Activated naive CD8-positive, alpha-beta T cell treated with anti-CD3 and anti-CD28 coated beads, Interleukin-2, amount 10 ng/mL, durations not matched to agents 7 days and 5 days (primary cell): Measurements from ENCODE around the gene STAU1. TPM values are rescaled to one million over a fixed set of nuclear protein-coding genes. Genes with fewer than 3 reads are reported as not detected.
"Not testable (repeated sequence)": the region's sequence is repeated elsewhere in the genome, so short reads cannot be mapped to it uniquely, and the experiment has no call there.

Experiments used
- ATAC-seq: fragments of 150-1000 bp; cut with Tn5 transposase; one replicate; pipeline ENCODE4 v1.10.0; 2021; ENCODE audit warnings: low read depth, moderate library complexity
- POLR2A ChIA-PET: fragments of 350-600 bp; sonication (Branson Sonifier 250); formaldehyde crosslinking; loops from one replicate; lab custom pipeline; 2021; ENCODE audit warnings: antibody characterized with exemption; lab: Charles Lee
- DNase-seq: peaks from one replicate; pipeline ENCODE4 v3.0.0; 2021
- H3K27ac Mint-ChIP-seq: one replicate; pipeline ENCODE4 v1.8.0; 2022; ENCODE audit warnings: mild to moderate bottlenecking, mixed read lengths
- H3K27me3 Mint-ChIP-seq: one replicate; pipeline ENCODE4 v1.8.0; 2022; ENCODE audit warnings: mild to moderate bottlenecking, moderate library complexity, mixed read lengths
- H3K36me3 Mint-ChIP-seq: one replicate; pipeline ENCODE4 v1.8.0; 2021; ENCODE audit warnings: mild to moderate bottlenecking, mixed read lengths
- H3K4me1 Mint-ChIP-seq: one replicate; pipeline ENCODE4 v1.8.0; 2021; ENCODE audit warnings: mixed read lengths
- H3K4me3 Mint-ChIP-seq: one replicate; pipeline ENCODE4 v1.8.0; 2022; ENCODE audit warnings: mild to moderate bottlenecking, moderate library complexity, mixed read lengths
- H3K9me3 Mint-ChIP-seq: one replicate; pipeline ENCODE4 v1.8.0; 2021; ENCODE audit warnings: mixed read lengths
- total RNA-seq, 2 experiments: library from RNA; stranded (reverse); gene quantifications; one replicate each; pipeline ENCODE4 v1.2.3, GENCODE V29; 2021

Gene STAU1
- total RNA-seq, 2 experiments from 2014 or later = 52.5 to 54.2 TPM

DNA sequence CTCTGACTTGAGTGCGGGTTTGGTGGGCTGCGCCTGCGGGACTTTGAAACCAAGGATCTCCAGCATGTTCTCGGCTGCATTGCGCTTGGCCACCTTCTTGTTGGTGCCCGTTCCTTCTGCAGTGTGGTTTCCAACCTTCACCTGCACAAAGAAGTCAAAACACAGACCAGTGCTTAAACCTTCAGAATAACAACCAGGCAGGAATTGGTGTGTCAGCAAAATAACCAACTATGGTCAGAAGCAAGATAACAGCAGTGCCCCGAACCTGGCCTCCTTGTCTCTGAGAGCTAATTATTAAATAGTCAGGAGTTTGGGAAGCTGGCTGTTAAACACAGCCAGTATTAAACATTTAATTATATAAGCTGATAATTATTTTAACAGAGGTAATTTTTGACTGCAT, 68.1 kb downstream of the STAU1 start:
- H3K4me1 Mint-ChIP-seq = no peaks in the 10 kb centered on the region
- no peaks in the 10 kb centered on the region for H3K9me3 Mint-ChIP-seq
- H3K36me3 Mint-ChIP-seq = peaks cover 34% of the 10 kb centered on the region
- POLR2A ChIA-PET = interaction anchor here (1.9 kb wide), 1 partner anchor 8 kb away, joined by 9 read pairs; no protein-coding TSS in a partner anchor
- DNase-seq (no peak), ATAC-seq (no peak)
- H3K4me3 Mint-ChIP-seq = no peak overlapping the region
- no peaks in the 10 kb centered on the region for H3K27me3 Mint-ChIP-seq
- H3K27ac Mint-ChIP-seq = no peak overlapping the region

DNA sequence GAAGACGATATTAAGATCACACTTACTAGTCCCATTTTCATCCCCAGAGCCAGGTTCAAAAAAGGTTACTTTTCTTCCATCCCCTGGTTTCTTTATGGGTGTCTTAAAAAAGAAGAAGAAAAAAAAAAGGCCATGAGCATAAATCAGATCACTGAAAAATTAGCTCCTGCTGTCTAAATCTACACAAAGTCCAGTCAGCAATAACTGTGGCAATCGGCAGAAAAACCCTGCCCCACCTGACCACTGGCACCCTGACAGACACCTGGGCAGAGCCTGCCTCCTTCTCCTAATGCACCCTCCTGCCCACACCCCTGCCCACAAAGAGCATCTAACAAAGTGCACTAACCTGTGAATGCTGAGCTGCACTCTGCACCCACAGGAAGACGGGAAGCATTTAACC, 69.8 kb downstream of the STAU1 start:
- Mint-ChIP-seq H3K4me1 (no peaks in the 10 kb centered on the region), H3K27ac (no peak overlapping the region), H3K4me3 (no peak overlapping the region), H3K9me3 (no peaks in the 10 kb centered on the region), H3K27me3 (no peaks in the 10 kb centered on the region), H3K36me3 (peaks cover 34% of the 10 kb centered on the region)
- POLR2A ChIA-PET = no interaction called here
- DNase-seq (no peak), ATAC-seq (no peak)

GRCh38 chr20:49115564-49115963, 72.6 kb downstream of the STAU1 start:
- no peaks in the 10 kb centered on the region for H3K27me3 Mint-ChIP-seq
- no peak for DNase-seq
- no peak for ATAC-seq
- no peak overlapping the region for H3K4me3 Mint-ChIP-seq
- H3K27ac Mint-ChIP-seq = peak overlapping the region; percentile 6
- POLR2A ChIA-PET = no interaction called here
- H3K36me3 Mint-ChIP-seq = peaks cover 40% of the 10 kb centered on the region
- peaks cover 1% of the 10 kb centered on the region for H3K4me1 Mint-ChIP-seq
- no peaks in the 10 kb centered on the region for H3K9me3 Mint-ChIP-seq

- DNase-seq (no peak), ATAC-seq (no peak)
- Mint-ChIP-seq H3K4me1 (peaks cover 2% of the 10 kb centered on the region), H3K36me3 (peaks cover 39% of the 10 kb centered on the region), H3K9me3 (no peaks in the 10 kb centered on the region), H3K4me3 (no peak overlapping the region), H3K27ac (no peak overlapping the region), H3K27me3 (no peaks in the 10 kb centered on the region)
- POLR2A ChIA-PET = no interaction called here
Measured at GRCh38 chr20:49112596-49113274, 75.4 kb downstream of the STAU1 start.

- peak; percentile 4 for ATAC-seq
- H3K9me3 Mint-ChIP-seq = no peaks in the 10 kb centered on the region
- peak overlapping the region; percentile 40 for H3K27ac Mint-ChIP-seq
- no peak overlapping the region for H3K4me3 Mint-ChIP-seq
- peaks cover 28% of the 10 kb centered on the region for H3K36me3 Mint-ChIP-seq
- H3K27me3 Mint-ChIP-seq = no peaks in the 10 kb centered on the region
- DNase-seq = no peak
- H3K4me1 Mint-ChIP-seq = peaks cover 2% of the 10 kb centered on the region
- POLR2A ChIA-PET = interaction anchor here (0.7 to 1.1 kb wide), 3 partner anchors 10 to 1078 kb away, joined by 3 to 9 read pairs (median 3); no protein-coding TSS in a partner anchor
Measured at GRCh38 chr20:49110767-49111694, 77.1 kb downstream of the STAU1 start.

- DNase-seq (no peak), ATAC-seq (no peak)
- H3K36me3 Mint-ChIP-seq = peaks cover 45% of the 10 kb centered on the region
- H3K9me3 Mint-ChIP-seq = no peaks in the 10 kb centered on the region
- no peak overlapping the region for H3K27ac Mint-ChIP-seq
- H3K27me3 Mint-ChIP-seq = no peaks in the 10 kb centered on the region
- H3K4me3 Mint-ChIP-seq = no peak overlapping the region
- H3K4me1 Mint-ChIP-seq = peaks cover 2% of the 10 kb centered on the region
- POLR2A ChIA-PET = no interaction called here
Measured at GRCh38 chr20:49106328-49106727, 81.8 kb downstream of the STAU1 start.

DNA sequence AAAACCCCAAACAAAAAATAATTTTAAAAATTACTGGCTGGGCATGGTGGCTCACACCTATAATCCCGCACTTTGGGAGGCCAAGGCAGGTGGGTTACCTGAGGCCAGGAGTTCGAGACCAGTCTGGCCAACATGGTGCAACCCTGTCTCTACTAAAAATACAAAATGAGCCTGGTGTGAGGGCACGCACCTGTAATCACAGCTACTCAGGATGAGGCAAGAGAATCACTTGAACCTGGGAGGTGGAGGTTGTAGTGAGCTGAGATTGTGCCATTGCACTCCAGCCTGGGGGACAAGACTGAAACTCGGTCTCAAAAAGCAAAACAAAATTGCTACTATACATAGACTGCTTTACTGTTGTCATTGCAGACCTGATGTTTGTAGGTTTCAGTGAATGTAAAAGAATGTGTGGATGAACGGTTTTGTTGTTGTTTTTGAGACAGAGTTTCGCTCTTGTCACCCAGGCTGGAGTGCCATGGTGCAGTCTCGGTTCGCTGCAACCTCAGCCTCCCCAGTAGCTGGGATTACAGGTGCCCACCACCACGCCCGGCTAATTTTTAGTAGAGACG, 83.1 kb downstream of the STAU1 start:
- not testable (repeated sequence) for H3K27ac Mint-ChIP-seq, H3K9me3 Mint-ChIP-seq, H3K4me1 Mint-ChIP-seq, H3K27me3 Mint-ChIP-seq, DNase-seq, H3K4me3 Mint-ChIP-seq, ATAC-seq
- POLR2A ChIA-PET = interaction anchor here (1.0 kb wide), 1 partner anchor 138 kb away, joined by 8 read pairs; no protein-coding TSS in a partner anchor
- peaks cover 45% of the 10 kb centered on the region for H3K36me3 Mint-ChIP-seq

DNA sequence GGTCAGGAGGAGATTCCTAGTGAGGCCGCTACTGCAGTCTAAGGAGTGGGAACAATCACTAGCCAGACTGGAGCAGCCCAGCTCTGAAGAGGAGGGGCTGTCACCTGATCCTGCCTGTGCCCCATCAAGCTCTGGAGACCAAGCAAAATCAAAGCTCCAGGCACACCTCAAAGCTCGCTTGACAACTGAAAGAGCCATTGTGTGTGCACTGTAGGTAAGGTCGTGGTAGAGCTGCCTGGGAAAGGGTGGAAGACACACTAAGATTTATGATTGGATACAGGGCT, 83.8 kb downstream of the STAU1 start:
- Mint-ChIP-seq H3K4me3 (no peak overlapping the region), H3K4me1 (peaks cover 10% of the 10 kb centered on the region), H3K27me3 (no peaks in the 10 kb centered on the region), H3K36me3 (peaks cover 43% of the 10 kb centered on the region), H3K27ac (no peak overlapping the region), H3K9me3 (no peaks in the 10 kb centered on the region)
- ATAC-seq (peak; percentile 6), DNase-seq (no peak)
- POLR2A ChIA-PET = no interaction called here

GRCh38 chr20:49103647-49104364, 84.3 kb downstream of the STAU1 start:
- Mint-ChIP-seq H3K9me3 (no peaks in the 10 kb centered on the region), H3K4me1 (peaks cover 10% of the 10 kb centered on the region), H3K36me3 (peaks cover 42% of the 10 kb centered on the region), H3K4me3 (no peak overlapping the region), H3K27ac (no peak overlapping the region), H3K27me3 (no peaks in the 10 kb centered on the region)
- DNase-seq (no peak), ATAC-seq (no peak)
- POLR2A ChIA-PET = no interaction called here

- ATAC-seq = no peak
- no peak overlapping the region for H3K27ac Mint-ChIP-seq
- H3K9me3 Mint-ChIP-seq = no peaks in the 10 kb centered on the region
- peaks cover 12% of the 10 kb centered on the region for H3K4me1 Mint-ChIP-seq
- POLR2A ChIA-PET = no interaction called here
- DNase-seq = no peak
- H3K36me3 Mint-ChIP-seq = peaks cover 44% of the 10 kb centered on the region
- no peak overlapping the region for H3K4me3 Mint-ChIP-seq
- H3K27me3 Mint-ChIP-seq = no peaks in the 10 kb centered on the region
Measured at GRCh38 chr20:49103019-49103418, 85.1 kb downstream of the STAU1 start.

- peaks cover 12% of the 10 kb centered on the region for H3K4me1 Mint-ChIP-seq
- H3K27me3 Mint-ChIP-seq = no peaks in the 10 kb centered on the region
- DNase-seq (no peak), ATAC-seq (no peak)
- POLR2A ChIA-PET = interaction anchor here (0.6 kb wide), 1 partner anchor 98 kb away, joined by 4 read pairs; no protein-coding TSS in a partner anchor
- no peaks in the 10 kb centered on the region for H3K9me3 Mint-ChIP-seq
- H3K27ac Mint-ChIP-seq = peak overlapping the region; percentile 64
- H3K36me3 Mint-ChIP-seq = peaks cover 58% of the 10 kb centered on the region
- H3K4me3 Mint-ChIP-seq = no peak overlapping the region
Measured at GRCh38 chr20:49100972-49101371, 87.2 kb downstream of the STAU1 start.

DNA sequence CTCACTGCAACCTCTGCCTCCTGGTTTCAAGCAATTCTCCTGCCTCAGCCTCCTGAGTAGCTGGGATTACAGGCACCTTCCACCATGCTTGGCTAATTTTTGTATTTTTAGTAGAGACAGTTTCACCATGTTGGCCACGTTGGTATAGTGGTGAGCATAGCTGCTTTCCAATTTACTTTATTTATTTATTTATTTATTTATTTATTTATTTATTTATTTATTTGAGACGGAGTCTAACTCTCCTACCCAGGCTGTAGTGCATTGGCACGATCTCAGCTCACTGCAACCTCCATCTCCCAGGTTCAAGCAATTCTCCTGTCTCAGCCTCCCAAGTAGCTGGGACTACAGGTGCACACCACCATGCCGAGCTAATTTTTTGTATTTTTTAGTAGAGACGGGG, 87.8 kb downstream of the STAU1 start:
- Mint-ChIP-seq H3K36me3 (peaks cover 60% of the 10 kb centered on the region), H3K4me1 (peaks cover 12% of the 10 kb centered on the region)
- not testable (repeated sequence) for H3K27ac Mint-ChIP-seq, H3K4me3 Mint-ChIP-seq, ATAC-seq, DNase-seq, H3K9me3 Mint-ChIP-seq, H3K27me3 Mint-ChIP-seq
- POLR2A ChIA-PET = interaction anchor here (0.6 kb wide), 1 partner anchor 97 kb away, joined by 4 read pairs; no protein-coding TSS in a partner anchor

DNA sequence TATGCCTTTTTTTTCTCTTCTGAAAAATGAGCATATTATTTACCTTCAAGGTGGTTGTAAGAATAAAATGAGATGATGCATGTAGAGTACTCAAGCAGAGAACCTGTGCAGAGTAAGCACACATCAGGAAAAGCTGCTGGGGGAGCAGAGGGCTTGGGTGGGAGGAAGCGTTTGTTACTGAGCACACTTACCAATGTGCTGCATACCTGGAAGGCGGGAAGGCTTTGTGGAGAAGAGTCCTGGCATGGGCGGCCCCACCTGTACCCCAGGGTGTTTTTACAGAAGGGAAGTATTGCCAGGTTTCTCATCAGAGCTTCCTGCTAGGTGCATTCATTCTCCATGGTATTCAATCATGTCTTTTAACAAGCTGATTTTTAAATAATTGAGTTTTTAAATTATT, 89.1 kb downstream of the STAU1 start:
- Mint-ChIP-seq H3K36me3 (peaks cover 66% of the 10 kb centered on the region), H3K4me3 (no peak overlapping the region), H3K4me1 (peaks cover 12% of the 10 kb centered on the region), H3K27me3 (no peaks in the 10 kb centered on the region), H3K9me3 (no peaks in the 10 kb centered on the region), H3K27ac (no peak overlapping the region)
- no peak for ATAC-seq
- DNase-seq = no peak
- POLR2A ChIA-PET = no interaction called here
